HTERT RPE-1 (cell line): ENCODE results near the gene SORCS3.

ENCODE experiments used
- in situ Hi-C: fragments of 300-500 bp; cut with MboI; formaldehyde crosslinking; loops from 4 replicates; pipeline ENCODE4 v1.14.3; 2020; ENCODE audit warnings: low sequenced_read_pairs

Gene SORCS3

DNA sequence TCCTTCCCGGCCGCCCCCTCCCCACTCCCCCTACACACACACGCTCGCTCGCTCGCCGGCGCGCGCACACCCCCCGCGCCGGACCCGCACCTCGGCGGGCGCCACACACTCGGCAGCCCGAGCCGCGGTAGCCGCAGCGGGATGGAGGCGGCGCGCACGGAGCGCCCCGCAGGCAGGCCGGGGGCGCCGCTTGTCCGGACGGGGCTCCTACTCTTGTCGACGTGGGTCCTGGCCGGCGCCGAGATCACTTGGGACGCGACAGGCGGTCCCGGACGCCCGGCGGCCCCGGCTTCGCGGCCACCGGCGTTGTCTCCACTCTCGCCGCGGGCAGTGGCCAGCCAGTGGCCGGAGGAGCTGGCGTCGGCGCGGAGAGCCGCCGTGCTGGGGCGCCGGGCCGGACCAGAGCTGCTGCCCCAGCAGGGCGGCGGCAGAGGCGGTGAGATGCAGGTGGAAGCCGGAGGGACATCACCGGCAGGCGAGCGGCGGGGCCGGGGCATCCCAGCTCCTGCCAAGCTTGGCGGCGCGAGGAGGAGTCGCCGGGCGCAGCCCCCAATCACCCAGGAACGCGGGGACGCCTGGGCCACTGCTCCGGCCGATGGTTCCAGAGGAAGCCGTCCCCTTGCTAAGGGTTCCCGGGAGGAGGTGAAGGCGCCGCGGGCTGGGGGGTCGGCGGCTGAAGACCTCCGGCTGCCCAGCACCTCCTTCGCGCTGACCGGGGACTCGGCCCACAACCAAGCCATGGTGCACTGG is at the start of gene SORCS3:
SORCS3 (plus strand) TSS at position 104 of the 750 bp plus-strand sequence.
- in situ Hi-C loops = no loop called here

GRCh38 chr10:104591441-104591840 is 49.6 kb upstream of the SORCS3 start:
- in situ Hi-C loops = no loop called here

GRCh38 chr10:104601166-104601565 is 39.9 kb upstream of the SORCS3 start:
- in situ Hi-C loops = no loop called here

DNA sequence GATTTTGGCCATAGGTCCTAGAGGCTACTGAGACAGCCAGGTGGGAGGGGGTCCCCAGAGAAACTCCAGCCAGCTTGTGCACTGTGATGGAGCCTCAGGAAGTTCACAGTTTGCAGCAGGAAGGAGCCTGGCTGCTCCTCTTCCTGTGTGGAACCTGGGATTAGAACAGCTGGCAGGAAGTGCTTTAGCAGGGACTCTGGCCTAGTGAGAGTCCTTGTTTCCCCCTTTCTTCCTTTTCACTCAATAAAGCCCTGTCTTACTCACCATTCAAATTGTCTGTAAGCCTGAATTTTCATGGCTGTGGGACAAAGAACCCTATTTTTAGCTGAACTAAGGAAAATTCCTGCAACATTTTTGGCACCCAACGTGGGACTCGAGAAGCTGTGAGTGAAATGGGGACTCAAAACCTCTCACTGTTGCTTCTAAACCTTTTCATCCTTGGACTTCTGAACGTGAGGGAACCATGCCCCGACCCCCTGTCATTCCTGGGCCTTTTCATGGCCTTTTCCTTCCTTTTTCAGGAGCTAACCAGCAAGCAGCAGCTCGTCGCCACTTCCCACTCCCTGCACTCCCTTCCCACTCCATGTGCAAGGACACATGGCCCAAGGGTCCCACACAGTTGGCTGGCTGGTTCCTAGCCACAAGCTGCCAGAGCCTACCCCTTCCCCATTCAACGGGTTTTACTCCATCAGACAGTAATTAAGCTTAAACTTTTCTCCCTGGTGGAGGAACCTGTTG is 32.8 kb upstream of the SORCS3 start:
- in situ Hi-C loops = no loop called here

DNA sequence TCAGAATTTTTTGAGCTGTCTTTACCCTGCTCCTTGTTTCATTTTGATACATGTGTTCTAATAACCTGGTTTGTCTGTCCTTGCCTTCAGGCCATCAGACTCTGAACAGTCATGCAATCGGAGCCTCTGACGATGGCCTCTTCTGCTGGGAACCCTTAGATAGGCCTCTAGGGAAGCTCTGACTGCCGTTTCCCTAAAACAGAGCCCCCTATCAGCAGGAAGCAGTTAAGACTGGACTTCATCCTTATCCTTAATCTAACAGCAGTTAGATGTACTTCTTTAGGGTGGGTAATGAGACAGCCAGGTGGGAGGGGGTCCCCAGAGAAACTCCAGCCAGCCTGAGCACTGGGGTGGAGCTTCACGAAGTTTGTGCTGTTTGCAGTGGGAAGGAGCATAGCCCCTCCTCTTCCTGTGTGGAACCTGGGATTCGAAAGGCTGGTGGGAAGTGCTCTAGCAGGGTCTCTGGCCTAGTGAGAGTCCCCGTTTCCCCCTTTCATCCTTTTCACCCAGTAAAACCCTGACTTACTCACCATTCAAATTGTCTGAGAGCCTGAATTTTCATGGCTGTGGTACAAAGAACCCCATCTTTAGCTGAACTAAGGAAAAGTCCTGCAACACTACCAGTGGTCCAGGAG is 28.4 kb upstream of the SORCS3 start:
- in situ Hi-C loops = no loop called here

GRCh38 chr10:104613406-104613805 is 27.7 kb upstream of the SORCS3 start:
- in situ Hi-C loops = no loop called here

GRCh38 chr10:104614245-104614831 is 26.8 kb upstream of the SORCS3 start:
- in situ Hi-C loops = no loop called here

DNA sequence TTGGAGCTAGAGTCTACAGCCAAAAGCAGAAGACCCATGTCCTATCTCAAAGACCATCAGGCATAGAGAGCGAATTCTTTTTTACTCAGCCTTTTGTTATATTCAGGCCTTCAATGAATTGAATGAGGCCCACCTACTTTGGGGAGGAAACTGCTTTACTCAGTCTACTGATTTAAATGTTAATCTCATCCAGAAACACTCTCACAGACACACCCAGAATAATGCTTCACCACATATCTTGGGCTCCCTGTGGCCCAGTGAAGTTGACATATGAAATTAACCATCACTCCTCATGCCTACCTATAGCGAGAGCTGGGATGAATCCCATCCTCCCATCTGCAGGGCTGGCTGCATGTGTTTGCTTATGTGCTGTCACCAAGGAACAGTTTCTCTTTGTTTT is 26.0 kb upstream of the SORCS3 start:
- in situ Hi-C loops = no loop called here

DNA sequence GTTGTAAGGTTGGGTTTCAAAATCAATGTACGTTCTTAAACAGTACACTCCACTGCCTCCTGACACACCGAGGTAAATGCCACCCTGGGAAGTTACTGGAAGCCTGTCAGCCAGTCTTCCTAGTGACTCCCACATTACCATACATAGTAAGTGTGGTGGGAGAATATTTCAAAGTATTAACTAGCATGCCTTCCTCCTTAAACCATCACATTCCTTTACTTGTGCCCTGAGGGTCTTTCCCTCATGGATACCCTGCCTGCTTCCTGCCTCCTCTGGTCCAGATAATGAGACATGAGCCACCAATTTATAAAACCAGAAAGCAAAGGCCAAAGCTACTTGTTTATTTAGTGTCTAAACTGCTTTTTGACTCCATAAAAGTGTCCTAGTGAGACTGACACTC is 23.3 kb upstream of the SORCS3 start:
- in situ Hi-C loops = no loop called here

GRCh38 chr10:104622175-104622574 is 18.9 kb upstream of the SORCS3 start:
- in situ Hi-C loops = no loop called here

GRCh38 chr10:104622598-104623209 is 18.4 kb upstream of the SORCS3 start:
- in situ Hi-C loops = no loop called here

DNA sequence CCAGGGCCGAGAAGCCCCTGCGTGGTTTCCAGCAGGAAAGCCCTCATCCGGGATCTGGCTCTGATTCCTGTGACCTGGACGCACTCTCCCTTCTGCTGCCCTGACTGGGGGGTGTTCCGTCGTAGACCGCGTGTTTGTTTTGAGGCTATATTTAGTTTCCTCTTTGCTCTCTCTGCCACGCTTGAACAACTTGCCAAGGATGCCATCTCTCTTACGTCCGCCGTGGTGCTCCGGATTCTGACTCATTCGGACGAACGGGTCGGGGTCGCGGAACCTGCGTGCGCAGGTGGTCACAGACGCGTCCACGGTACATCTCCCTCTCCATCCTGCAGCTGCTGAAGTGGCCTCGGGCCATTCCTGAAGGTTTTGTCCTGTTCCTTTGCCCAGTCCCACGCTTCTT is 10.4 kb upstream of the SORCS3 start:
- in situ Hi-C loops = no loop called here

DNA sequence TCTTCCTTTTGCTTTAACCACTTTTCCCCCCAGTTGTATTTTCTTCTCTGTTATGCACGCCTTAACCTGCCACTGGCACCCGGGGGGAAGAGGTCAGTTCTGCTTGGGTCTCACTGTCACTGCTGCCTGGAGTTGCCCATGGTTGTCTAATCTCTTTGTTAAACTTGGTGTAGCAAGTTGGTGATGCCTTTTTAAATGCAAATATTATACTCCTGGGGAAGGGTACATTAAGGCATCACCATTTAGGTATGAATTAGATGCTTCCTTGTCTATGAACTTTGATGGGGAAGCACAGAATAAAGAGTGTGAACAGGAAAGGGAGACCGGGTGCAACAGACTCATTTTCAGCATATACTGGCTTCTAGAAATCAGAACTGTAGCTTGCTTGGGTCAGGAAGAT is 9.1 kb upstream of the SORCS3 start:
- in situ Hi-C loops = no loop called here

GRCh38 chr10:104638861-104639589 is 2.1 kb upstream of the SORCS3 start:
- in situ Hi-C loops = no loop called here

DNA sequence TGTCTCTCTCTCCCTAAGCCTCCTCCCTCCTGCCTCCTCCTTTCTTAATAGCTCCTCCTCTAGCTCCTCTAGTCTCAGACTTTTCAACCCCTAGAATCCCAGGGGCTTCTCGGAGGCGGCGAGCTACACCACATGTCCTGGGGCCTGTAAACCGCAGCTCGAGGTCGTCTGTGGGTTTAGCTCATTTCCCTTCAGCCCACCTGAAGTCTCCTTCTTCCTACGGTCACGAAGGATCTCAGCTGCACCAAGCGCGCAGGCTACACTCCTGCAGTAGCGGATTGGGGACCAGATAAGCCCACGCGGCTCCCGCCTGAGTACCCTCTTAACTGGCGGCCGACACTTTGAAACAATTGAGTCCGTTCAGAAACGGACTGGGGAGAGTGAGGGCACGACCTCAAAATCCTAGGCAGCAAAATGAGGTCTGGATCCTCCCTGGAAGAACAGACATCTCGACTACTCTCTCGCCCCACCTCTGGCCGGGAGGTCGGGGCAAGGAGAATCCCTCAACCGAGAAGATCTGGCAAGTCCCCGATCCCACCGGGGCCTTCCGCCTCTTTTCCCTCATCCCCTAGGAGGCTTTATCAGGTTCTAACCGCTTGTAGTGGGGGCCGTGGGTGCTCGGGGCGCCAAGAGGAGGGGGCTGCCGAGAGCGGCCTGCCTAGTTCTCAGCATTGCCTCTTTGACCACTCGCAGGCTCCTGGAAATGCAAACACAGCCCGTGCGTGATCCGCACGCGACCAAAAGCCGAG is 1.3 kb upstream of the SORCS3 start:
- in situ Hi-C loops = no loop called here

DNA sequence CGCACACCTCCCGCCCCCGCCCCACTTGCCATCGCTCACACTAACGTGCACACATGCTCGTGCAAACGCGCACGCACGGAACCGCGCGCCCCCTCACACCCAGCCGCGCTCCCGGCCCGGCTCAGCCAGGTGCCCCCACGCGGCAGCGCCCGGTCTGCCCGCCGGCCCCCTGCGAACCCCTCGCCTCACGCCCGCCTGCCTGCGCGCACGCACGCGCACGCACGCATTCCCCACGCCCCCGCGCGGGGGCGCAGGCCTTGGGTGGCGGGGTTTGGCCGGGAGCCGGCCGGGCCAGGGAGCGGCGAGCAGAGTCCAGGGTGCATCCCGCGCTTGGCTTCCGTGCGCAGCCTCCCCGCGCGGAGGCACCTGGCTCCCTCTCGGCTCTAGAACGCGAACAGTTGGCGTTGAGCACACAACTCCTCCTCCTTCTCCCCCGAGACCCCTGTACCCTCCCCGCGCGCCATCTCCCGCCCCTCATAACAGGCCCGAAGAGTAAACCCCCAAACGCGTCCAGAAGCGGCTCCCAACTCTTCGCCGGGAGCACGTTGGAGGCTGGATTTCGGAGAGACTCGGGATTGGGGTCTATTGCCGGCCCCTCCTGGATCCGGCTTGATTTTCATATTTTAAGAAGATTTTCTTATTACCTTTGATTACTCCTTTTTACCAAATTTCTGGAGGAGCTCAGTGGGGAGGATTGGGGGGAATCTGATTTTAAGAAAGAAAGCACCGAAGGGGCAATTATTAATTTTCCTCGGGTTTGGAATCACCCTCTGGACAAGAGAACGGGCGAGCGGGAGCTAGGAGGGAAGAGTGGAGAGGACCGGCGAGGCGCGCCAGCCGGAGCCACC is 527 bp upstream of the SORCS3 start:
- in situ Hi-C loops = no loop called here

GRCh38 chr10:104641937-104642657 is 1.0 kb downstream of the SORCS3 start:
- in situ Hi-C loops = no loop called here

GRCh38 chr10:104642658-104643302 is 1.7 kb downstream of the SORCS3 start:
- in situ Hi-C loops = no loop called here
